IPS-18a (cell line): ENCODE data around the gene MAP7.

Experiments
- H3K27ac ChIP-seq: one replicate; pipeline ENCODE4 v1.5.1; 2013; ENCODE audit warnings: low read length
- H3K27me3 ChIP-seq: one replicate; pipeline ENCODE4 v1.6.1; 2013; ENCODE audit warnings: mild to moderate bottlenecking, low read length; ENCODE audit not compliant: control insufficient read depth, insufficient read depth
- H3K36me3 ChIP-seq: one replicate; pipeline ENCODE4 v1.6.1; 2013; ENCODE audit warnings: low read depth, low read length; ENCODE audit not compliant: control insufficient read depth
- H3K4me1 ChIP-seq: one replicate; pipeline ENCODE4 v1.6.1; 2013; ENCODE audit warnings: low read depth, low read length; ENCODE audit not compliant: control insufficient read depth
- H3K4me3 ChIP-seq: one replicate; pipeline ENCODE4 v1.5.1; 2013; ENCODE audit warnings: low read length
- H3K9ac ChIP-seq: one replicate; pipeline ENCODE4 v1.6.1; 2013; ENCODE audit warnings: mild to moderate bottlenecking, low read length, moderate library complexity
- H3K9me3 ChIP-seq: one replicate; pipeline ENCODE4 v1.6.1; 2013; ENCODE audit warnings: low read depth, low read length; ENCODE audit not compliant: control insufficient read depth

The MAP7 gene

GRCh38 chr6:136343275-136343674 lies 206.9 kb downstream of the MAP7 start:
- Histone ChIP-seq H3K36me3 (peaks cover 11% of the 10 kb centered on the region), H3K27ac (no peak overlapping the region)

GRCh38 chr6:136341967-136342366 lies 208.3 kb downstream of the MAP7 start:
- Histone ChIP-seq H3K36me3 (peaks cover 11% of the 10 kb centered on the region), H3K9me3 (no peaks in the 10 kb centered on the region), H3K27me3 (no peaks in the 10 kb centered on the region), H3K4me1 (no peaks in the 10 kb centered on the region), H3K4me3 (no peak overlapping the region), H3K9ac (no peak overlapping the region), H3K27ac (no peak overlapping the region)

More at GRCh38 chr6:136343275-136343674, 206.9 kb downstream of the MAP7 start:
- Histone ChIP-seq H3K27me3 (no peaks in the 10 kb centered on the region), H3K4me3 (no peak overlapping the region), H3K9me3 (no peaks in the 10 kb centered on the region), H3K4me1 (no peaks in the 10 kb centered on the region), H3K9ac (no peak overlapping the region)

DNA sequence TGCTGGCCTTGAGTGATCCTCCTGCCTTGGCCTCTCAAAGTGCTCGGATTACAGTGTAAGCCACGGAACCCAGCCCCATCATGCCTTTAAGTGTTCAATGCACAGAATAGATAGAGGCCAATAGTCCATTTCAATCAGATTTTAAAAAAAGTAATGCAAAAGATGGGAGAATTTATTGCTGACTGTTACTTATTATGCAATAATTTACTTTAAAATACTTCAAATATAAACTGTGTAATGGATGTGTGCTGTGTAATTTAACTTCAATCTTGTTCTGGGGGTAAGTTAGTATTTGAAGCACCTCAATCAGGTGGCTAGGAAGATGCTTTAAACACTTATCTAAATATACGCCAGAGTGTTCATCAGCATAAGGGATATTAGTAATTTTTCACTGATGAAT lies 208.9 kb downstream of the MAP7 start:
- Histone ChIP-seq H3K27ac (no peak overlapping the region), H3K27me3 (no peaks in the 10 kb centered on the region), H3K4me1 (no peaks in the 10 kb centered on the region), H3K9me3 (no peaks in the 10 kb centered on the region), H3K36me3 (peaks cover 11% of the 10 kb centered on the region), H3K4me3 (no peak overlapping the region), H3K9ac (no peak overlapping the region)

DNA sequence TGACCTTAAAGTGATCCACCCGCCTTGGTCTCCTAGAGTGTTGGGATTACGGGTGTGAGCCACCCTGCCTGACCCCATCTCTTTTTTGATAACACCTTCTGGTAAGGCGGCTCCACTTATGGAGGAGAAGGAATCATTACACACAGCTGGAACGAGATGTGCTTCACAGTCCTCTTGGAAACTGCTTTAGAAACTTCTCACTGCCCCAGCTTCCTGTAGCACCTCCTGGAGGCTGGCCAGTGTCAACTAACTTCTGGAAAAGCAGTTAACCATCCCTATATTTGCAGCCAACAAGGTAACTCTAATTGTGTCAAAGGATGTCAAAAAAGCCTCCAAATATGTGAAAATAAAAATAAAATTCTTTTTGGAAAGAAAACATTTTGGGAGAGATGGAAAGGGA lies 211.7 kb downstream of the MAP7 start:
- Histone ChIP-seq H3K9ac (no peak overlapping the region), H3K27me3 (no peaks in the 10 kb centered on the region), H3K36me3 (no peaks in the 10 kb centered on the region), H3K27ac (no peak overlapping the region), H3K4me1 (no peaks in the 10 kb centered on the region), H3K9me3 (no peaks in the 10 kb centered on the region), H3K4me3 (no peak overlapping the region)

DNA sequence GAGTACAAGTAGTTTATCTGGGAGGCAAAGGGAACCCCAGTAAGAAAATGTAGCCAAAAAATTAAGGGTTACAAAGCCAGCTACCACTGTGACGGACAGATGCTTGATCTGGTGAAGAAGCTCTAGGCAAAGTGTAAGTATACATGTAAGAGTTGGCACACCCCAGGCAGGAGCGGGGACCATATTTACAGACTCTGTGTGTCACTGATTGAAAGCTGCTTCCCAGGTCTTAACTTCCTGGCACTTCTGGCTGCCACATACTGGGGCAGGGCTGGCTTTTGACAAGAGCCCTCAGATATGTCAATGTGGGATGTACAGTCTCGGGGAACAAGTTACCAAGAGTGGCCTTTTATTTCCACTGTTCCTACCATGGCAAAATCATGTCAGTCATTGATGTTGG lies 212.6 kb downstream of the MAP7 start:
- no peak overlapping the region for H3K4me3 ChIP-seq
- H3K9ac ChIP-seq: no peak overlapping the region
- no peaks in the 10 kb centered on the region for H3K9me3 ChIP-seq
- H3K4me1 ChIP-seq: no peaks in the 10 kb centered on the region
- H3K36me3 ChIP-seq: no peaks in the 10 kb centered on the region
- H3K27me3 ChIP-seq: no peaks in the 10 kb centered on the region
- no peak overlapping the region for H3K27ac ChIP-seq

DNA sequence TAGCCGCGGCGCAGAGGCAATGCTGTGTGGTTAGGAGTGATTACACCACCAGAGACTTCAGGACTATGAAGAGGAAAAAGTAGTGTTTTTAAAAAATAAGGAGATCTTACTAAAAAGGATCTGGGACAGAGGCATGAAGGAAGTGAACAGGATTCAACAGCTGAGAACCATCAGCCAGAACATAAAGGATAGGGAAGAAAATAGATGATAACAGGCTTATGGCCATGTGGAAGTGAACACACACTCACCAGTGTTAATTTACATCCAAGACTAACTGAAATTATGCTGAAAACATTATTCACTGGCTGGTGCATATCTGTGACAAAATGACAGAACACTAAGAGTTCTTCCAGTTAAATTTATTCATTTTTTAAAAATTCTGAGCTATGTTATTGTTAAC lies 213.1 kb downstream of the MAP7 start:
- Histone ChIP-seq H3K27ac (no peak overlapping the region), H3K9me3 (no peaks in the 10 kb centered on the region), H3K4me1 (no peaks in the 10 kb centered on the region), H3K36me3 (no peaks in the 10 kb centered on the region), H3K4me3 (no peak overlapping the region), H3K27me3 (no peaks in the 10 kb centered on the region), H3K9ac (no peak overlapping the region)

DNA sequence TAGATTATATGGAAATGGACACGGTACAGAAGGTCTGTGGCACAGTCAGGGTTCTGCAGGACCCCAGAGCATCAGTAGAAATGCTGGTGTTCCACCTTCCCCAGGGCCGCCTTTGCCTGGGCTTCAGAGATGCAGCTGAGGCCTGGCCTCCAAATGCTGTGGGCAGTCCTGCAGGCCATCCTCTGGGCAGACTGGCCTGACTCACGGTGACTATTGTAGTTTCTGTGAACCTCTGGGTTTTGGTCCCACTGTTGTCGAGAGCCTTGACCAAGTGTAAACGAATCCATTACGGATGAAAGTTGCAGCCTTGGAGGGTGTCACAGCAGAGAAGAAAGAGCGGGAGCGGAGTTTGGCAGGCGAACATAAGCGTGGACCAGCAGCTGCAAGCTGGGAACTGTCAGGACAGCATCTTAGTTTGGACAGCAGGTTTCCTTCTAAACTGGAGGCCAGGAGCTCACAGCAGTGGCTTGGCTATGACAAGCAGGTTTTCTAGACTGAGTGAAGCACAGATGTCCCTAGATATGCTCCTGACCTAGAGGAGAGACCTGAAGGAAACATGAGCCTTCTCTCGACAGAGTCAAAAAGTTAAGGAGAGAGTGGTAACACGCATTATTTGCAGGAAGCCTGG lies 214.4 kb downstream of the MAP7 start:
- H3K4me3 ChIP-seq: no peak overlapping the region
- no peaks in the 10 kb centered on the region for H3K36me3 ChIP-seq
- no peak overlapping the region for H3K9ac ChIP-seq
- no peak overlapping the region for H3K27ac ChIP-seq
- H3K27me3 ChIP-seq: no peaks in the 10 kb centered on the region
- H3K9me3 ChIP-seq: no peaks in the 10 kb centered on the region
- H3K4me1 ChIP-seq: no peaks in the 10 kb centered on the region

- Histone ChIP-seq H3K36me3 (no peaks in the 10 kb centered on the region), H3K27me3 (no peaks in the 10 kb centered on the region), H3K9me3 (no peaks in the 10 kb centered on the region), H3K27ac (no peak overlapping the region), H3K9ac (no peak overlapping the region), H3K4me1 (no peaks in the 10 kb centered on the region), H3K4me3 (no peak overlapping the region)
These were observed 215.4 kb downstream of the MAP7 start for GRCh38 chr6:136334853-136335252.

GRCh38 chr6:136334465-136334846 lies 215.8 kb downstream of the MAP7 start:
- Histone ChIP-seq H3K4me1 (no peaks in the 10 kb centered on the region), H3K27me3 (no peaks in the 10 kb centered on the region), H3K9ac (no peak overlapping the region), H3K27ac (no peak overlapping the region), H3K4me3 (no peak overlapping the region), H3K36me3 (no peaks in the 10 kb centered on the region), H3K9me3 (no peaks in the 10 kb centered on the region)

GRCh38 chr6:136333824-136334464 lies 216.3 kb downstream of the MAP7 start:
- H3K27me3 ChIP-seq: no peaks in the 10 kb centered on the region
- H3K4me3 ChIP-seq: no peak overlapping the region
- no peak overlapping the region for H3K9ac ChIP-seq
- H3K27ac ChIP-seq: no peak overlapping the region
- H3K36me3 ChIP-seq: no peaks in the 10 kb centered on the region
- H3K4me1 ChIP-seq: no peaks in the 10 kb centered on the region
- H3K9me3 ChIP-seq: no peaks in the 10 kb centered on the region

GRCh38 chr6:136331461-136331860 lies 218.8 kb downstream of the MAP7 start:
- H3K9ac ChIP-seq: no peak overlapping the region
- H3K4me3 ChIP-seq: no peak overlapping the region
- H3K36me3 ChIP-seq: no peaks in the 10 kb centered on the region
- H3K27me3 ChIP-seq: no peaks in the 10 kb centered on the region
- H3K4me1 ChIP-seq: no peaks in the 10 kb centered on the region
- H3K27ac ChIP-seq: no peak overlapping the region
- H3K9me3 ChIP-seq: no peaks in the 10 kb centered on the region

- Histone ChIP-seq H3K4me3 (no peak overlapping the region), H3K4me1 (no peaks in the 10 kb centered on the region), H3K27ac (no peak overlapping the region), H3K9ac (no peak overlapping the region), H3K36me3 (no peaks in the 10 kb centered on the region), H3K27me3 (no peaks in the 10 kb centered on the region), H3K9me3 (no peaks in the 10 kb centered on the region)
These were observed 219.6 kb downstream of the MAP7 start for GRCh38 chr6:136330634-136331033.
